ENCODE measurements around the gene EPG5. TPM values are rescaled to one million over a fixed set of nuclear protein-coding genes. Genes with fewer than 3 reads are reported as not detected.

Gene EPG5
- polyA plus RNA-seq, 2 of the 4 experiments (the other 2 are of a cell fraction), result 3.8 to 10.7 TPM

- no peak overlapping the region for H3K4me2 ChIP-seq
- WGBS (ENCODE audit: missing lambda C conversion rate), result 93% methylated on average over 7 of the region's 7 CpGs
- H3K9me3 ChIP-seq, result no peaks in the 10 kb centered on the region
- ChIA-PET CTCF (interaction anchor here (0.6 to 2.7 kb wide), 2 partner anchors 147 to 622 kb away, joined by 3 to 8 read pairs; partner anchors contain the start of gene SLC14A1), POLR2A (no interaction called here)
- H3K4me1 ChIP-seq, result peaks cover 6% of the 10 kb centered on the region; the same call in 1 of the 3 replicates
- TF ChIP-seq REST (IDR thresholded peaks at IDR 0.05), result no peak
- no peak for TF ChIP-seq HEYL (CRISPR knock-in tag; IDR thresholded peaks at IDR 0.05)
- TF ChIP-seq HDAC2 (IDR thresholded peaks at IDR 0.05), result no peak
- TF ChIP-seq PBX3 (IDR thresholded peaks at IDR 0.05), result no peak
- TF ChIP-seq MAFK (IDR thresholded peaks at IDR 0.05; ENCODE audit: partially characterized antibody), result no peak
- TF ChIP-seq JUNB (IDR thresholded peaks at IDR 0.05), result no peak
- TF ChIP-seq FOXS1 (CRISPR knock-in tag; IDR thresholded peaks at IDR 0.05), result no peak
- no peak for TF ChIP-seq MAZ (IDR thresholded peaks at IDR 0.05; ENCODE audit: borderline replicate concordance, low read depth, low read length)
- no peak for TF ChIP-seq RARB (CRISPR knock-in tag; IDR thresholded peaks at IDR 0.05)
- no peak for TF ChIP-seq BHLHE40 (IDR thresholded peaks at IDR 0.05; ENCODE audit: low read depth, low read length)
- no peak for TF ChIP-seq NR3C1 (IDR thresholded peaks at IDR 0.05)
- TF ChIP-seq CHD2 (IDR thresholded peaks at IDR 0.05; ENCODE audit: low read length, partially characterized antibody), result no peak
- TF ChIP-seq EHF (CRISPR knock-in tag; IDR thresholded peaks at IDR 0.05), result no peak
- TF ChIP-seq RCOR1 (IDR thresholded peaks at IDR 0.05; ENCODE audit: low read depth, low read length), result no peak
- TF ChIP-seq TP53 (CRISPR knock-in tag; IDR thresholded peaks at IDR 0.05), result no peak
- TF ChIP-seq ZC3H11A (IDR thresholded peaks at IDR 0.05), result no peak
- no peak for TF ChIP-seq SREBF2 (IDR thresholded peaks at IDR 0.05)
- no peak for TF ChIP-seq ESRRA (IDR thresholded peaks at IDR 0.05; ENCODE audit: borderline replicate concordance, low read length)
- no peak for TF ChIP-seq ATOH8 (CRISPR knock-in tag; IDR thresholded peaks at IDR 0.05; ENCODE audit: low read depth)
- no peak for TF ChIP-seq TFCP2L1 (CRISPR knock-in tag; IDR thresholded peaks at IDR 0.05)
- FAIRE-seq, result no peak
- no peak for DNase-seq (ENCODE audit: low read depth in 1 of 2, low spot score in 1 of 2)
- no peak for ATAC-seq
- no peak overlapping the region for H3K27ac ChIP-seq
- no peak overlapping the region for H3K4me3 ChIP-seq
Measured at GRCh38 chr18:45870419-45870818, 96.7 kb downstream of the EPG5 start.

GRCh38 chr18:45865466-45865865 is 101.7 kb downstream of the EPG5 start:
- DNase-seq (ENCODE audit: low read depth in 1 of 2, low spot score in 1 of 2) (no peak), FAIRE-seq (no peak), ATAC-seq (no peak)
- POLR2A ChIA-PET, result no interaction called here
- Histone ChIP-seq H3K9me3 (no peaks in the 10 kb centered on the region), H3K4me1 (no peaks in the 10 kb centered on the region), H3K27ac (no peak overlapping the region), H3K4me2 (no peak overlapping the region), H3K4me3 (no peak overlapping the region)
- 100% methylated on average over 5 of the region's 5 CpGs for WGBS (ENCODE audit: missing lambda C conversion rate)
- TF ChIP-seq BCL3 (IDR thresholded peaks at IDR 0.05) (no peak), BHLHE40 (IDR thresholded peaks at IDR 0.05; ENCODE audit: low read depth, low read length) (no peak)
- CTCF ChIA-PET, result interaction anchor here (1.4 kb wide), 1 partner anchor 26 kb away, joined by 4 read pairs; no protein-coding TSS in a partner anchor

Measured in A549 (cell line).